Renal cortex interstitium (tissue), 11 donors: ENCODE results near the gene TP73. TPM values are rescaled to one million over a fixed set of nuclear protein-coding genes. Genes with fewer than 3 reads are reported as not detected.

Experiments
- DNase-seq, 11 donors: peaks; one replicate each; pipeline ENCODE4 v3.0.0-alpha.2; 2013; ENCODE audit warnings: low read depth in 9 of 11, low spot score in 4 of 11; ENCODE audit errors: extremely low read depth in 1 of 11
- polyA plus RNA-seq, 3 donors: library from polyadenylated mRNA; unstranded; fragments of 120-200 nt; gene quantifications; one replicate each; pipeline ENCODE4 v1.2.1, GENCODE V29; 2013; ENCODE audit not compliant: insufficient read length in 3 of 3

TP73 gene
- polyA plus RNA-seq, 3 donors = 0.37 to 0.73 (median 0.73) TPM

DNA sequence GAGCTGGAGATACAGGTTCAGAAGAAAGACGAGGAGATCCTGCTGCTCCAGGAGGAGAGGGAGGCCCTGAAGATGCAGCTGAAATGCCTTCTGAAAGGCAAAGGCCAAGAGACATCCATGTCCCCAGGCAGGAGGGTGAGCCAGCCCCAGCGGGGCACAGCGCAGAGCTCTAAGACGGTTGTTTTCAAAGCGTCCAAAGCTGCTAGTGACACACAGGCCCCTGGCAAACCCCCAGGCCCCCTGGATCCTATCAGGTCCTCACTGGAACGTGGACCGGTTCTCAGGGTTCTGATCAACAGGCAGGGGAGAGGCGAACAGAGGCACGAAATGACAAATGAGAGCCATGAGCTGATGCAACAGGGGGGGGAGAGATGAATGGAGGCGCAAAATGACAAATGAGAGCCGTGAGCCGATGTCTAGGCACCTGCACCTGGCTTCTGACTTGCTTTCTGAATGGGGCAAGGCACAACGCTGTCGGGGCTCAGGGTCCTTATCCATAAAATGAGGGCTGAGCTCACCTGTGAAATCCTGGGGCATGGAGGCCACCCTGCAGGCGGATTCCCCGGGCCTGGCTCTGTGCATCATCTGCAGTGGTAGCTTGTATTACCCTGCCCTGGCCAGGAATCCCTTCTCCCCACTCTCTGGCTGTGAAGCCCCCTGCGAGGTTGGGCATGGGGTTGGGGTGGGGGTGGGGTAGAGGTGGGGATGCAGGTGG is 109.1 kb downstream of the TP73 start:
- DNase-seq = no peak

DNA sequence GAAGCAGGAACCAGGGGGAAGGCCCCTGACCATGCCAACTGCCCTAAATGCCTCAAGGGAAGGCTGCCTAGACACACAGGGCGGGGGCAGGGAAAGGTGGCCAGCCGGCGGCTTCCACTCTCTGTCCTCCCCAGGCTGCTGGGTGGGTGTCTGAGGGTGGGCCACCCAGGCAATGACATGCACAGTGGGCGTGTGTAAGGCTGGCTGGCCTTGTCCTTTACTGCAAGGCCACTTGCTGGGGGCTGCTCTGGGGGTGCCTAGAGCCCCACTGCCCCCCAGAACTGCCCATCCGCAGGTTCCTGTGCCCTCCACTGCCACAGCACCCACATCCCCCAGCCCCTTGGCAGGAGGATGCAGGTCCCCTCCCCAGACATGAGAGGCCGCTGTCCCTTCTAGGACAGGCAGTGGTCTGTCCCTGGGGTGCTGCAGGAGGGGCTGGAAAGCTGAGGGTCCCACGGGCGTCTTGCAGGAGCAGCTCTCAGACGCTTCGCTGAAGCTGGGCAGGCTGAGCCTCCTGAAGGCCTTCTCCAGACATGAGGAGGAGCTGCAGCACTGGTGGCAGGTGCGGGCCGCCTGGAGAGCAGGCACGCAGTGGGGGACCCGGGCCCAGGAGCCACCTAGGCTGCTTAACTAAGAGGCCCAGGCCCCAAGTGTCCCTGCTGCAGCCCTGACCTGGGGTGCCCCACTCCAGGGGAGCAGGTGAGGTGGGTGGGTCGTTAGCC is 110.0 kb downstream of the TP73 start:
- DNase-seq = no peak

DNA sequence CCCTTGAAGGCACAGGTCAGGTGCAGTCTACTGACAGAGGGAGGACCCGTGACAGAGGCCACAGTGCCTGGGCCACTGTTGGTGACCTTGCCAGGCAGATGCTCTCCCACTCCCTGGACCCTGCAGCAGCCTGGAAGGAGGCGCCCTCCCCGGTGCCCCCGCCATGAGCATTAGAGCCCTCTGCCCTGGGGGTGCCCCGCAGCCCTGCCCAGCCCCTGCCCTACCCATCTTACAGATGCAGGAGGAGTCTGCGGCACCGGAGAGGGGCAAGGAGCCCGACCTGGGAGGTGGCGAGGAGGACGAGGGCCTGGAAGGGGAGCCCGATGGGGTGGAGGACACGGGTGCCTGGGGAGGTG is 110.5 kb downstream of the TP73 start:
- no peak for DNase-seq

DNA sequence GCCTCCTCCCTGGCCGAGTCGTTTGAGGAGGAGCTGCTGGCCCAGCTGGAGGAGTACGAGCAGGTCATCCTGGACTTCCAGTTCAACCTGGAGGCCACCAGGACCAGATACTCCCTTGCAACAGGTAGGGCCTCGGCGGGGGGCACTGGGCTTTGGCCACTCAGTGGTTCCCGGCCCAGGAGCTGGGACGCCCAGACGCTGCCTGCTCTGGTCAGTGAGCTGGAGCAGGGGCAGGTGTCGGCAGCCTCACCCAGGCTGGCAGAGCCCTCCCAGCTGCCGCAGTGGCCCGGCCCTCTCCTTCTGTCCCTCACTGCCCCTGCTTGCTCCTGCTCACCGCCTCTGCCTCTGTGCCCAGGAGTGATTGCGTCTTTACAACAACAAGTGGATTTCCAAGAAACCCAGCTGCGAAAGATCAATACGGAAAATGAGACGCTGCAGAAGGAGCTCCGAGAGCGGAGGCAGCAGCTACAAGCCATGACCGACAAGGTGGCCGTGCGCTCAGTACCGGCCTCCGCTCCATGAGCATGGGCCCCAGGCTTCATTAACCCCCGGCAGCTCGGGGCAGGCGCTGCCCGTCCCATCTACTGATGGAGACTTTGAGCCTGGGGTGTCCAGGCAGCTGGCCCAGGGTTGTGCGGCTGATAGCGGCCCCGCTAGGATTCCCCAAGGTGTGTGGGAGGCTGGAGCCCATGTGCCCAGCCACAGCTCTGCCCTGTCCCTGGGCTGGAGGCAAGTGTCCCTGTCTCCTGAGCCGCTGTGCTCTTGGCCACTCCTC is 111.2 kb downstream of the TP73 start:
- no peak for DNase-seq

DNA sequence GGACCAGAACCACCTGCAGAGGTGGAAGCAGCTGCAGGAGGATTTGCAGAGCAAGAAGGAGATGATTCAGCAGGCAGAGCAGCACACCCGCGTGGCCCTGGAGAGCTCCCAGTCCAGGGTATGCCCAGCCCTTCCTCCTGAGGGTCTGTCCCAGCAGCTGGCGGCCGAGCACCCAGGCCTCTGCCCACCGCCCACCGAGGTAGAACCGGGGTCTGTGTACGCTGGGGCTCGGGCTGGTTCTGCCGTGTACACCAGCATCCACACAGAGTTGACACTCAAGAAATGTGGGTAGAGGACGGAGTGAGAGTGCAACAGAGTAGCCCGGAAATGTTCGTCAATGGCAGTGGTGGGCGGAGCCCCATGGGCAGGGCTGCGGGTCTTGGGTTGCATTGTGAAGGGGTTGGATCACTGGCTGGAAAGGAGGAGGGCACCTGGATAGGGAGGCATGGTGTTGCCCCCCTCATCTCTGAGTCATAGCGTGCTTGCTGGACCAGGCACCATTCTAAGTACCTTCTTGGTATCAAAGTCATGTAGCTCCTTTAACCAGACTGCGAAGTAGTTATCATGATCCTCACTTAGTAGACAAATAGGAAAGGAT is 115.1 kb downstream of the TP73 start:
- DNase-seq = no peak

DNA sequence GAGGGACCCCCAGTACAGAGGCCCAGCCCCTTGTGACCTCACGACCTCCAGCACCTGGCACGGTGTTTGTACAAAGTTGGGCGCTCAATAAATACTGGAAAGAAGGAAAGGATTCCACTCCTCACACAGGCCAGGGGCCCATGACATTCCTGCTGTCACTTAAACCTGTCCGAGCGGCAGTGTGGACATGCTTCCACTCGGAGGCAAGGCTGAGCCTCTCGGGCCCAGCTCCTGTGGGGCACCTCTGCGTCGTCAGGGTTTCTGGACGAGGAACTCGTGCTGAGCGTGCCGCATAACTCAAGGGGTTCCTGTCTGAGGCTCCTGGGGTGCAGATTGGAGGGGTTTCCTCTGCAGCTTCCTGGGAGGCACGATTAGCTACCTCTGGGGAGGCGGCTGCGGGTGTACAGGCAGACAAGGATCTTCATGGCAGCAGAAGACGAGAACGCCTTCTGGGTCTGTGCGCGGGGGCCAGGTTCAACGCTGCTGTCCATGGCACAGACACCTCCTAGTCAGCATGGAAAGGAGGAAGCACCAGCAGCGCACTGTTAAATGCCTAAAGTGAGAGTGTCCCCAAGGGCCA is 116.6 kb downstream of the TP73 start:
- DNase-seq = no peak

DNA sequence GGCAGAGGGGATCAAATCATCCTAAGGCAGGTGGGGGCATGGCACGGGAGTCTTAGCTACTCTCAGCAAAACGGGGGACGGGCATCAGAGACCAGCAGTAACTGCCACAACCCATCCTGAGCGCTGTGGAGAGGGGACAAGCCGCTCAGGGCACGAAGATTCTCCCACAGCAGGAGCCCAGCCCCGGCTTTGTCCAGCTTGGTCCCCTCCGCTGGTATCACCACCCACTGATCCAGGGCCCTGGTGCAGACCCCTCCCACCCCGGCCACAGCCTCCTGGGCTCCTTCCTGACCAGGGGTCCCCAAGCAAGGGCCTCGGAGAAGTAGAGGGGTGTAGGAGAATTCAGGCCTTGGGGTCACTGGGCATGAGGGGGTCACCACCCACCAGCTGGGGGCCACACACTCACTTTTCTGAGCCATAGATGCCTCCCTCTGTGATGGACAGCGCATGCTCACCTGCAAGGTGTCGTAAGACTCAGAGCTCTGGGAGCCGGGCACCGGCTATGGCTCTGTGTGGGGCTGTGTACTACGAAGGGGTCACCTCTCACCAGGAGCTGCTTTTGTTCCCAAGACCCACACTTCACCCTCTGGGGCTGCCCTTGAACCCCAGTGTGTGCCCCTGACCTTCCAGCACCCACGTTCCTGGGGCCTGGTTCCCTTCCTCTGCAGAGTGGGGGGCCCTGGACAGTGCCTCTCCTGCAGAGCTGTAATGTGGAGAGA is 117.9 kb downstream of the TP73 start:
- DNase-seq = no peak

DNA sequence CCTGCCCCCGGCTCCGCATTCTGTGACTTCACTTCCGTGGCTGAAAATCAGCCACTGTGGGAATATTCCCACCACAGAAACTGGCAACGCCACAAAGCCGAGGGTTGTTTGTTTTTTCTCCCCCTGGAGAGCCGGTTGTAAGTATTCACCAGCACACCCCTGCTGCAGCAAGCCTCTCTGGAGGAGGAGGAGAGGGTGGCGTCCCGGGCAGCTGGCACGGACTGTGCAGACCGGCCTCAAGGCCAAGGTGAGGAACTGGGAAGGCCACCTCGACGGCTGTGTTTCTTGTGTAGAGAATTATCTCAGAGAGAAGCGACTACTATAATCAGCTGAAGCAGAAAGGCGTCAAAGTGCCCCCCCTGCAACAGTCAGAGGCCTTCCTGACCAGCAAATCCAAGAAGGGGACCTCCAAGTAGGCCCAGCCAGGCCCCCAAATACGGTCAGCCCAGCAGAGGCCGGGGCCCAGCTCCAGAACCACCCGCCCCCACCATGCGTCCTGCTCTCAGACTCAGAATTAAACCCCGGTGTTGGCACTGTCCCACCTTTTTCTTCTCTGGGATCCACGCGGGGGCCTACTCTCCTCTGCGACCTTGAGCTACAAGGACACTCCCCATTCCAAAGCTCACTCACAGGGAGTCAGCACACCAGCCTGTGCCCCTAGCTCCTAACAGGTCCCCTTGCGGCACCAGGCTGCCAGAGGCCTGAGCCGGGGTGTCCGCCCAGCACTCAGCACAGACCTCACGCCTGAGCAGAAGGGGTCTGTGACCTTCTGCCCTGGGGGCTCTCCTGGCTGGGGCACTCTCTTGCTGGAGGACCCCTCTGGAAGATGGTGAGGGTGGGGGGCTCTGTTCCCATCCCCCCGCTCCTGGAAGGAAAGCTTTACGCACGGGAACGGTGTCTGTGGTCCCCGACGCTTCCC is 119.1 kb downstream of the TP73 start:
- DNase-seq = no peak

DNA sequence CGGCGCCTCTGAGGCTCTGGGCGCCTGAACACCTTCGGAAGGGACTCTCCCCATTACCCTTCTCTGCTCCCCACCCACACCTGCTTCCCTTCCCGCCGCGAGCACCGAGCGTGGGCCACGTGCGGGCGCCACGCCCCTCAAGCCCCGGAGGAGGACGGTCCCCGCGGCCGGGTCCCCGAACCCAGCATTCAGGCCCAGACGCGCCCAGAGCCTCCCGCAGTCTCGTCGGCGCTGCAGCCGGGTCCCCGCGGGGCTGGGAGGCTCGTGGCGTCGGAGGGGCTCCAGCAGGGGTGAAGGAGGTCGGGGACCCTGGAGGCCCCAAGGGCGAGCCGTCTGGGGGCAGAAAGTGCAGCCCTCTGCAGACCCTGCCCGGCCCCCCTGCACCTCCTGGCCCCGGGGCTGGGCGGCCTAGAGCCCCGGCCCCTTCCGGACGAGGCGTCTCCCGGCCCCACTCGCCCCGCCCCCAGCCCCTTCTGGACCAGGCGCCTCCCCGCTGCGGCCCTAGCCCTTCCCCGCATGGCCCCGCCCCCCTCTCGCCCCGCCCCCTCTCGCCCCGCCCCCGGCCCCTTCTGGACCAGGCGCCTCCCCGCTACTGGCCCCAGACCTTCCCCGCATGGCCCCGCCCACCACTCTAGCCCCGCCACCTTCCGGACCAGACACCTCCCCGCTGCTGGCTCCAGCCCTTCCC is 119.9 kb downstream of the TP73 start:
- peak in 9 of 11 donors; percentile 66 to 86 (median 81) for DNase-seq

DNA sequence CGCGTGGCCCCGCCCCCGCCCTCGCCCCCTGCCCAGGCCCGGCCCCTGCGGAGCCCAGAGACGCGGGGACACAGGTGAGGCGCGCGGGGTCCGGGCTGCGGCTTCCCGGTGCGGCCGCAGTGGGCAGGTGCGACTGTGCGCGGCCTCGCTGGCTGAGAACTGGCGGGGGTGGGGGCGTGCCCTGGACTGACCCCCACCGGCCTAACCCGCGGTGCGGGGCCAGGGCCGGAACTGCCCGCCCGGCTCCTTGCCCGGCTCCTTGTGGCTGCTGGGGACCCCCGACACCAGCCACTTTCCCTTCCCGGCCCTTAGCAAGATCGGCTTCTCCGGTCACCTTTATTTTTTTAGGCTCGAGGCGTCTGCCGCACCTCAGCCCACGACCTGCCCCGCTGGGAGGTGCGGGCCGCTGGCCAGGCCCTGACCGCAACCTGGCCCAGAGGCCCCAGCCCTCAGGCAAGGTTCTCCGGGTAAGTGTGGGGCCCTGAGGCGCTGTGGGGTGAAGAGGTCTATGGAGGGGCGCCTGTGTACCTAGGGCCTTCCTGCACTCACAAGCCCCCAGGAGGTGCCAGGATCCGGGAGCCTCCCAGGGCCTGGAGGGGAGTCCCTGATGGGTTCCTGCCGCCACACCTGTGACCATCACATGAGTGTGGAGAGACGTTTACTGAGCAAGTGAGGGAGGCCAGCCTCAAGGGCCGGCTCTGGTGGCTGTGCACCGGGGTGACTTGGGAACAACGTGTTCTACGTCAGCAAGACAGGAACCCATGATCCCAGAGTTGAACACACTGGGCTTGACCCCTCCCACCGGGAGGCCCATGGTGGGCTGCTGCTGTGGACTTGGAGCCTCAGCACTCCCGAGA is 120.6 kb downstream of the TP73 start, which contains the start of gene SMIM1:
Gene SMIM1 (plus strand): TSS at position 35 of the 857 bp plus-strand sequence. CDS start 2,625 bp downstream, outside the sequence.
- DNase-seq = no peak

DNA sequence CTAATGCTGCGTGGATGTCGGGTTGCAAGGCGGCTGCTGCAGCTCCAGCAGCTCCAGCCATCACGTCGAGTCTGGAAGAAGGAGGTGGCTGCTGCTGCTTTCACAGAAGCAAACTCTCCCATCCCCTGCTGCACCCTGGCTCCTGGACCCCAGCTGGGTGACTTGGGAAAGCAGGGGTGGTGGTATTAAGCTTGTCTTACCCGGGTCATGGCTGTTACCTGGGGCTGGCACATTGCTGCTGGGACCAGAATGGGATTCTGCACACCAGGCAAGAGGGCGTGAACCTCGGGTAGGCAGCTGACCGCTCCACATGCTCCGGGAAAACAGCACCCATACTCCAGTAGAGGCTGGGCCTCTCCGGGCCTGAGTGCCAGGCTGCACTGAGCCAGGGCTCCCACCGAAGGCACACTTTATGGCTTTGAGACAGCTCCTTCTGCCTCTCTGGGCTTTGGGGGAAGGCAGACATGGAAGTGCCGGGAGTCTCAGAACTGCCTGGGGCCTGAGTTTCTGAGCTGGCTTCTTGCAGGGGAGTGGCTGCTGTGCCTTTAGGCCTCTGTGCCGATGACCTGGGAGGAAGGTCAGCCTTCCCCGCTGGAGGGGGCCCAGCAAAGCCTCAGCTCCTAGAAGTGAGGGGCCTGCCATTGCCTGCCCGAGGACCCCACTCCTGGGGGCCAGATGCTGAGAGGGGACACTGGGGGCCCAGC is 121.4 kb downstream of the TP73 start:
- DNase-seq = no peak

DNA sequence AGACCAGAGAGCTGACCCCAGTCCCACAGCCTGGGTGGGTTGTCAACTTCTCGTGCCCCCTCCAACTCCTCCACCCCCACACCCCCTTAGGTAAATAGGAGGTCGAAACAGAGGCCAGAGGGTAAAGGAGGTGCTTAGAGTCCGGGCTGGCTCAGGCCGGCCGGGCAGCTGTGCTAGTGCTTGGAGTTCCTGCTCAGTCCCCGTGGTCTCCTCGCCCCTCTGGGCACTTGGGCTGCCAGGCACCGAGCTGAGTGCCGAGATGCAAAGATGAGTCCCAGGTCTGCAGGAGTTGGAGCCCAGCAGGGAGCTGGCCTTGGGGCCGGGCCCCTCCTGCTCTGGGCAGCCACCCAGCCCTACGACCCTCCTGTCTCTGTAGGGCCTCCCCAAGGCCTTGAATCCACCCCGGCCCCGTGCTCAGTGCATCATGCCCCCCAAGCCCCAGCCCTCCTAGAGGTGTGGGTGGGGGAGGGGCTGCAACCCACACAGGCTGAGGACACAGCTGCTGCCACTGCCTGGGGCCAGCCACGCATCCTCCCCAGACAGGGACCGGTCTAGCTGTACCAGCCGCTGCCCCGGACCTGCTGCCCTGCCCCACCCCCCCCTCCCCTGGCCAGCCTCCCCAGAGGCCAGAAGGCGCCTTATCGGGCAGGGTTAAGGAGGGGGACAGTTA is 122.1 kb downstream of the TP73 start:
- DNase-seq = no peak

DNA sequence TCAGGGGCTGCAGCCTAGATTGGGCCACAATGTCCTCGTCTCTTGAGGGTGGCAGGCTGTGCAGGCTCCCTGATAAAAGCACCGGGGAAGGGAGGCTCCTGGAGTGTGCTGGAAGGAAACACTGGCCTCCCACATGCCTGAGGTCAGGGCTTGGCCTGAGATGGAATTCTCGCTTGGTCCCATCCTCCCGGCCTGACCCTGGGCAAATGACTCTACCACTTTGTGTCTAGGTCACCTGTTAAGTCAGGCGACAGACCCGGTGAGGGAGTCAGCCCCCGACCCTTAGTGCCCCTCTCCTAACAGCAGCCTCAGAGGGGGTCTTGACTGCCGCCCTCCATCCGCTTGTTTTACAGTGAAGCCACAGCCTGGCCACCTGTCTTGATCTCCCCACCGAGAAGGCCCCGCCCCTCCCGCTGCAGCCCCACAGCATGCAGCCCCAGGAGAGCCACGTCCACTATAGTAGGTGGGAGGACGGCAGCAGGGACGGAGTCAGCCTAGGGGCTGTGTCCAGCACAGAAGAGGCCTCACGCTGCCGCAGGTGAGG is 122.7 kb downstream of the TP73 start:
- no peak for DNase-seq

DNA sequence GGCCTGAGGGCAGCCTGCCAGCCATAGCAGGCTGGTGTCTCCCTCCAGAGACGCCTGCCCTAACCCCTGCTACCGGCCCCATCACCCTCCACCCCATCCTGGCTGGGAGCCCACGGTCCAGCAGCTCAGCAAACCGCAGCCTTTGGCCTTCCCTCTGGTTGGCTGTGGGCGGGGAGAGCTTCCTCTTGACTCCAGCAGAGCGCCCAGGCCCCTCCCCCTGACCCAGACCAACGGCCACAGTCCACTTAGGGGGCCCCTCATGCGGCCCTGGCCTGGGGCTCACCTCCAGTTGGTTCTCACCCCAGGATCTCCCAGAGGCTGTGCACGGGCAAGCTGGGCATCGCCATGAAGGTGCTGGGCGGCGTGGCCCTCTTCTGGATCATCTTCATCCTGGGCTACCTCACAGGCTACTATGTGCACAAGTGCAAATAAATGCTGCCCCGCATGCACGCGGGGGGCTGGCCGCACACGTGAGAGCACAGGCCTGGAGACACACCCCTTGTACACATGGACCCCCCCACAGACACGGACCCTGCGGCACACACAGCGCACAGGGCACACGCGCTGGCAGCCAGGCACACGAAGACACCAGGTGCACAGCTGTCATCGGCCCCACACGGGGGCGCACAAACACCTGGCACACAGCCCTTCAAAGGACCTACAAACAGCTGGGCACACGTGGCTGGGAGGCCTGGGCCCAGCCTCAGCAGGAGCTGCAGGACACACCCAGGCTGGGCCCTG is 123.3 kb downstream of the TP73 start:
- DNase-seq = peak in 4 of 11 donors; percentile 49 to 73 (median 58)
